Activated CD8-positive, alpha-beta T cell treated with anti-CD3 and anti-CD28 coated beads, Interleukin-2, amount 10 ng/mL, durations not matched to agents 7 days and 5 days (primary cell): ENCODE data around the gene ASXL1. TPM values are rescaled to one million over a fixed set of nuclear protein-coding genes. Genes with fewer than 3 reads are reported as not detected.
"Not testable (repeated sequence)": the region's sequence is repeated elsewhere in the genome, so short reads cannot be mapped to it uniquely, and the experiment has no call there.

Source experiments
- ATAC-seq: fragments of 150-1000 bp; cut with Tn5 transposase; one replicate; pipeline ENCODE4 v1.10.0; 2021; ENCODE audit warnings: moderate library complexity
- CTCF ChIA-PET: fragments of 350-600 bp; sonication (Branson Sonifier 250); formaldehyde crosslinking; loops from one replicate; lab custom pipeline; 2021; ENCODE audit warnings: antibody characterized with exemption; lab: Charles Lee
- POLR2A ChIA-PET: fragments of 350-600 bp; sonication (Branson Sonifier 250); formaldehyde crosslinking; loops from one replicate; lab custom pipeline; 2021; ENCODE audit warnings: antibody characterized with exemption; lab: Charles Lee
- DNase-seq: peaks from one replicate; pipeline ENCODE4 v3.0.0-alpha.2; 2020
- H3K27ac Mint-ChIP-seq: one replicate; pipeline ENCODE4 v1.8.0; 2021; ENCODE audit warnings: mild to moderate bottlenecking, mixed read lengths
- H3K27me3 Mint-ChIP-seq: one replicate; pipeline ENCODE4 v1.8.0; 2021; ENCODE audit warnings: low read depth, mixed read lengths
- H3K36me3 Mint-ChIP-seq: one replicate; pipeline ENCODE4 v1.8.0; 2021; ENCODE audit warnings: low read depth, mixed read lengths
- H3K4me1 Mint-ChIP-seq: one replicate; pipeline ENCODE4 v1.8.0; 2021; ENCODE audit warnings: low read depth, mixed read lengths
- H3K4me3 Mint-ChIP-seq: one replicate; pipeline ENCODE4 v1.8.0; 2021; ENCODE audit warnings: mild to moderate bottlenecking, mixed read lengths
- H3K9me3 Mint-ChIP-seq: one replicate; pipeline ENCODE4 v1.8.0; 2022; ENCODE audit warnings: mixed read lengths; ENCODE audit not compliant: insufficient read depth
- total RNA-seq, 2 experiments: library from RNA; stranded (reverse); gene quantifications; one replicate each; pipeline ENCODE4 v1.2.3, GENCODE V29; 2021

Gene ASXL1
- total RNA-seq = 10 to 100 TPM; 91.7 to 97.4 TPM

DNA sequence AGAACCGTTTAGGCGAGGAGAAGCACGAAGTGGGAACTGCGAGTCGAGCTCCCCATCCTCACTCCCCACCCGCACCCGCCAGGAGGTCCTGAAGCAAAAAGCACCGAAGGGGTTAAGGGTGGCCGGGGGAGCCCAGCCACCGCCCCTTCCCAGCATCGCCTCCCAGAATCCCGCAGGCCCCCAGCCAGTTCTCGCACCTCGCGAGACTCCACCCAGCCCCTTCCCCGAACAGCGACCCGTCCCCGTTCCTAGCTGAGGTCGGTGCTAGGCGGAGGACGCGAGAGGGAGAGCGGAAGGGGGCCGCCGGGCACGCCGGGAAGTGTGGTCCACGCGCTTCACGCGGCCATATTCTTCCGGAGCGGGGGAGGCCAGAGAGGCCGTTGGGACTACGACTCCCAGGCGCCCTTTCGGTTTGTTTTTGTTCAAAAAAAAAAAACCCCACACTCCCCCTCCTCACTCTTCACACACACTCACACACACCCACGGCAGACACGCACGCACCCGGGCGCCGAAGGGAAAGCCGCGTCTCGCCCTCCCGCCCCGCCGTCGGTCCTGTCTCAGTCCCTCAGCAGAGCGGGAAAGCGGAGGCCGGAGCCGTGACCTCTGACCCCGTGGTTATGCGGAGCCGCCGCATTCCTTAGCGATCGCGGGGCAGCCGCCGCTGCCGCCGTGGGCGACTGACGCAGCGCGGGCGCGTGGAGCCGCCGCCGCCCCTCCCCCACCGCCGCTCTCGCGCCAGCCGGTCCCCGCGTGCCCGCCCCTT is at the start of gene ASXL1:
Gene ASXL1, plus strand, starts transcription at position 463 of the 763 bp plus-strand sequence. CDS start 445 bp downstream, outside the sequence.
- POLR2A ChIA-PET = interaction anchor here (0.6 to 3.6 kb wide), 14 partner anchors 9 to 248 kb away, joined by 3 to 11 read pairs (median 4); partner anchors contain the start of gene TM9SF4
- peaks cover 13% of the 10 kb centered on the region for H3K36me3 Mint-ChIP-seq
- no peaks in the 10 kb centered on the region for H3K9me3 Mint-ChIP-seq
- CTCF ChIA-PET = interaction anchor here (1.0 to 2.1 kb wide), 3 partner anchors 56 to 127 kb away, joined by 3 to 5 read pairs (median 4); no protein-coding TSS in a partner anchor
- peak; percentile 95 for ATAC-seq
- DNase-seq = peak; percentile 96
- no peaks in the 10 kb centered on the region for H3K27me3 Mint-ChIP-seq
- H3K4me3 Mint-ChIP-seq = peak within 1 kb of the TSS; percentile 98
- peak within 1 kb of the TSS; percentile 100 for H3K27ac Mint-ChIP-seq
- H3K4me1 Mint-ChIP-seq = peaks cover 58% of the 10 kb centered on the region

DNA sequence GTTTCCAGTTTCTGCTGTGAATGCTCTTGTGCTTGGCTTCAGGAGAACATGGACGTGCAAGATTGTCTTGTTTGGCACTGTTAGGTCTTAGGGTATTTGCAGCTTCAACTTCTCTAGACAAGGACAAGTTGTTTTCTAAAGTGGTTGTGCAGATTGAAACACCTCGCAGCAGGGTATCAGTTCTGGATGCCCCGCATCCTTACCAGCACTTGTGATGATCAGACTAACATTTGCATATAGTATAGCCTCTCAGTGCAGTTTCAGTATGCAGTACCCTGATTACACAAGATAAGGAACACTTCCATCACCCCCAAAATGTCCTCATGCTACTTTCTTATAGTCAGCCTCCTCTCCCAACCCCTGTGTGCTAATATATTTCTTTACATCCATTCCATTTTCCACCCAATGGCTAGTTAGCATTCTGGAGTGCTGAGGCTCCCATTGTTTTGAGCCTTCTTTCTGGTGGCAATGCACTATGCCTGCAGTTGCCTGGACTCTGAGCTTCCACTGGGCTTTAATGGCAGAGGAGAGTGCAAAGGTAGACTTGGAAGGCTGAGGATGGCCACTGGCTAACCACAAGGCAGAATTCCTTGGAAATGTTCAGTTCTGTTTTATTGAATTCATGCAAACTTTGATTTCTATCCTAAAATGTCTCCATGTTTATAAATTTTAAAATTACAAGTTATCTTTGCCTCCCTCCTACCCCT is 45.3 kb upstream of the ASXL1 start:
- CTCF ChIA-PET = no interaction called here
- Mint-ChIP-seq H3K27me3 (no peaks in the 10 kb centered on the region), H3K4me1 (no peaks in the 10 kb centered on the region), H3K9me3 (no peaks in the 10 kb centered on the region), H3K27ac (no peak overlapping the region), H3K4me3 (no peak overlapping the region), H3K36me3 (peaks cover 54% of the 10 kb centered on the region)
- no peak for ATAC-seq
- DNase-seq = no peak
- POLR2A ChIA-PET = no interaction called here

GRCh38 chr20:32314768-32315167 is 43.4 kb upstream of the ASXL1 start:
- H3K4me3 Mint-ChIP-seq = no peak overlapping the region
- H3K27me3 Mint-ChIP-seq = no peaks in the 10 kb centered on the region
- peaks cover 62% of the 10 kb centered on the region for H3K36me3 Mint-ChIP-seq
- ChIA-PET POLR2A (no interaction called here), CTCF (no interaction called here)
- no peak overlapping the region for H3K27ac Mint-ChIP-seq
- H3K4me1 Mint-ChIP-seq = no peaks in the 10 kb centered on the region
- ATAC-seq (no peak), DNase-seq (no peak)
- no peaks in the 10 kb centered on the region for H3K9me3 Mint-ChIP-seq

DNA sequence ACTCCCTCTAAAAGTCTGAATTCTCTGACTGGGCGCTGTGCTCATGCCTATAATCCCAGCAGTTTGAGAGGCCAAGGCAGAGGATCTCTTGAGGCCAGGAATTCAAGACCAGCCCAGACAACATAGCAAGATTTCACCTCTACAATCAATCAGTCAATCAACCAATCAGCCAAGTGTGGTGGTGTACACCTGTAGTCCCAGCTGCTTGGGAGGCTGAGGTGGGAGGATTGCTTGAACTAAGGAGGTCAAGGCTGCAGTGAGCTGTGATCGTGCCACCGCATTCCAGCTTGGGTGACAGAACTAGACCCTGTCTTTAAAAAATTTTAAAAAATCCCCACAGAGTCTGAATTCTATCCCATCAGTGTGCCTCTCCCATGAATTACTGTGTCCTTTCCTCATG is 42.7 kb upstream of the ASXL1 start:
- H3K4me3 Mint-ChIP-seq = no peak overlapping the region
- H3K4me1 Mint-ChIP-seq = no peaks in the 10 kb centered on the region
- H3K36me3 Mint-ChIP-seq = peaks cover 57% of the 10 kb centered on the region
- ChIA-PET POLR2A (interaction anchor here (1.1 kb wide), 1 partner anchor 15 kb away, joined by 4 read pairs; no protein-coding TSS in a partner anchor), CTCF (no interaction called here)
- ATAC-seq (no peak), DNase-seq (no peak)
- H3K27ac Mint-ChIP-seq = no peak overlapping the region
- no peaks in the 10 kb centered on the region for H3K27me3 Mint-ChIP-seq
- H3K9me3 Mint-ChIP-seq = no peaks in the 10 kb centered on the region

DNA sequence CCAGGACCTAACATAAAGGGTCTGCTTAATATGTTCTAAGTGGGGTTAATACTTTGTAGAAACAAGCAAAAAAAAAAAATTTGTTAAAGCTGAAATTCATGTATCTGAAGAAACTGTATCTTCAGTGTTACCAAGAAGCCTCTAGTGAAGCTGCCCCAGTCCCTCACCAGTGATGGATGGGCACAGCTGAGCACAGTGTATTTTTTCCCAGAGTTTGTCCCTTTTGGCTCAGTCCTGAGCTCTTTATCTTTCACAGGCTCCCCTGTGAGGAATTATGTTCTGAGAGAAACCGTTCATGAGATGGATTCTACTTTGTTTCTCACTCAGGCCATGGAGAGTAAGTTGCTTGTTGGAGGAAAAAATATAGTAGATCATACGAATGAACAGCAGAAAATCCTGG is 42.2 kb upstream of the ASXL1 start:
- Mint-ChIP-seq H3K4me3 (no peak overlapping the region), H3K36me3 (peaks cover 57% of the 10 kb centered on the region), H3K4me1 (no peaks in the 10 kb centered on the region), H3K9me3 (no peaks in the 10 kb centered on the region), H3K27me3 (no peaks in the 10 kb centered on the region), H3K27ac (no peak overlapping the region)
- DNase-seq (no peak), ATAC-seq (no peak)
- ChIA-PET CTCF (interaction anchor here (0.6 to 1.0 kb wide), 3 partner anchors 31 to 112 kb away, joined by 3 to 4 read pairs (median 3); no protein-coding TSS in a partner anchor), POLR2A (interaction anchor here (0.6 to 1.1 kb wide), 2 partner anchors 16 to 32 kb away, joined by 4 to 5 read pairs; no protein-coding TSS in a partner anchor)

GRCh38 chr20:32316667-32317066 is 41.5 kb upstream of the ASXL1 start:
- POLR2A ChIA-PET = interaction anchor here (1.2 kb wide), 1 partner anchor 30 kb away, joined by 4 read pairs; no protein-coding TSS in a partner anchor
- no peaks in the 10 kb centered on the region for H3K9me3 Mint-ChIP-seq
- H3K4me3 Mint-ChIP-seq = no peak overlapping the region
- CTCF ChIA-PET = interaction anchor here (1.0 kb wide), 2 partner anchors 32 to 113 kb away, joined by 3 read pairs; no protein-coding TSS in a partner anchor
- no peaks in the 10 kb centered on the region for H3K27me3 Mint-ChIP-seq
- H3K36me3 Mint-ChIP-seq = peaks cover 59% of the 10 kb centered on the region
- no peaks in the 10 kb centered on the region for H3K4me1 Mint-ChIP-seq
- DNase-seq (no peak), ATAC-seq (no peak)
- H3K27ac Mint-ChIP-seq = no peak overlapping the region

DNA sequence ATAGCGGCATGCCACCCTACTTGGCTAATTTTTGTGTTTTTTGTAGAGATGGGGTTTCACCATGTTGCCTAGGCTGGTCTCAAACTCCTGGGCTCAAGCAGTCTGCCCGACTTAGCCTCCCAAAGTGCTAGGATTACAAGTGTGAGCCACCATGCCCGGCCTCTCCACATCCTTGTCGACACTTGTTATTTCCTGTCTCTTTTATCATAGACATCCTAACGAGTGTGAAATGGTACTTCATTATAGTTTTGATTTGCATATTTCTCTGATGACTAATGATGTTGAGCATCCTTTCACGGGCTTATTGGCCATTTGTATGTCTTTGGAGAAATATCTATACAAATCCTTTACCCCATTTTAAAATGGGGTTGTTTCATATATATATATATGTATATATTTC is 39.0 kb upstream of the ASXL1 start:
- H3K27ac Mint-ChIP-seq = no peak overlapping the region
- POLR2A ChIA-PET = no interaction called here
- peaks cover 48% of the 10 kb centered on the region for H3K36me3 Mint-ChIP-seq

GRCh38 chr20:32320305-32320704 is 37.8 kb upstream of the ASXL1 start:
- DNase-seq (no peak), ATAC-seq (no peak)
- no peak overlapping the region for H3K27ac Mint-ChIP-seq
- H3K9me3 Mint-ChIP-seq = no peaks in the 10 kb centered on the region
- CTCF ChIA-PET = no interaction called here
- no peak overlapping the region for H3K4me3 Mint-ChIP-seq
- H3K36me3 Mint-ChIP-seq = peaks cover 45% of the 10 kb centered on the region
- no peaks in the 10 kb centered on the region for H3K27me3 Mint-ChIP-seq
- H3K4me1 Mint-ChIP-seq = no peaks in the 10 kb centered on the region
- POLR2A ChIA-PET = interaction anchor here (1.5 kb wide), 1 partner anchor 37 kb away, joined by 3 read pairs; the partner anchor contains the start of gene ASXL1

More for the DNA sequence above, 39.0 kb upstream of the ASXL1 start:
- Mint-ChIP-seq H3K4me3 (no peak overlapping the region), H3K4me1 (no peaks in the 10 kb centered on the region), H3K27me3 (no peaks in the 10 kb centered on the region), H3K9me3 (no peaks in the 10 kb centered on the region)
- ATAC-seq (no peak), DNase-seq (no peak)
- CTCF ChIA-PET = no interaction called here

- Mint-ChIP-seq H3K9me3 (no peaks in the 10 kb centered on the region), H3K27ac (no peak overlapping the region), H3K27me3 (no peaks in the 10 kb centered on the region), H3K4me1 (no peaks in the 10 kb centered on the region), H3K36me3 (peaks cover 37% of the 10 kb centered on the region), H3K4me3 (no peak overlapping the region)
- ATAC-seq (peak; percentile 14), DNase-seq (no peak)
- ChIA-PET POLR2A (interaction anchor here (1.5 kb wide), 1 partner anchor 36 kb away, joined by 3 read pairs; the partner anchor contains the start of gene ASXL1), CTCF (no interaction called here)
These were observed 36.7 kb upstream of the ASXL1 start for GRCh38 chr20:32321390-32321789.

DNA sequence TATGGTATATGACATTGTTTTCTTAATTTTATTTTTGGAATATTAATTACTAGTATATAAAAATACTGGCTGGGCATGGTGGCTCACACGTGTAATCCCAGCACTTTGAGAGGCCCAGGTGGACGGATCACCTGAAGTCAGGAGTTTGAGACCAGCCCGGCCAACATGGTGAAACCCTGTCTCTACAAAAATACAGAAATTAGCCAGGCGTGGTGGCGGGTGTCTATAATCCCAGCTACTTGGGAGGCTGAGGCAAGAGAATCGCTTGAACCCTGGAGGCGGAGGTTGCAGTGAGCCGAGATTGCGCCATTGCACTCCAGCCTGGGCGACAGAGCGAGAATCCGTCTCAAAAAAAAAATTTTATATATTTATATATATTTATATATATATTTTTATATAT is 35.9 kb upstream of the ASXL1 start:
- H3K27me3 Mint-ChIP-seq, POLR2A ChIA-PET, H3K27ac Mint-ChIP-seq, H3K4me3 Mint-ChIP-seq, CTCF ChIA-PET, H3K9me3 Mint-ChIP-seq, DNase-seq, ATAC-seq, H3K4me1 Mint-ChIP-seq: not testable (repeated sequence)
- peaks cover 38% of the 10 kb centered on the region for H3K36me3 Mint-ChIP-seq

DNA sequence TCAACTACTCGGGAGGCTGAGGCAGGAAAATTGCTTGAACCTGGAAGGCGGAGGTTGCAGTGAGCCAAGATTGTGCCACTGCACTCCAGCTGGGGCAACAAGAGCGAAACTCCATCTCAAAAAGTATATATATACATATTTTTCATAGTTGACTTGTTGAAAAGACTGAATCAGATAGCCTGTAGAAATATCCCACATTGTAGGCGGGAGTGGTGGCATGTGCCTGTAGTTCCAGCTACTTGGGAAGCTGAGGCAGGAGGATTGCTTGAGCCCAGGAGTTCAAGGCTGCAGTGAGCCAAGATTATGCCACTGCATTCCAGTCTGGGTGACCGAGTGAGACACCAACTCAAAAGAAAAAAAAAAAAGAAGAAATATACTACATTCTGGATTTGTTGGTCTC is 34.4 kb upstream of the ASXL1 start:
- H3K9me3 Mint-ChIP-seq, H3K27me3 Mint-ChIP-seq, H3K4me3 Mint-ChIP-seq, H3K4me1 Mint-ChIP-seq, DNase-seq, H3K27ac Mint-ChIP-seq, ATAC-seq: not testable (repeated sequence)
- CTCF ChIA-PET = interaction anchor here (1.0 kb wide), 1 partner anchor 10 kb away, joined by 3 read pairs; no protein-coding TSS in a partner anchor
- peaks cover 36% of the 10 kb centered on the region for H3K36me3 Mint-ChIP-seq
- POLR2A ChIA-PET = interaction anchor here (0.6 kb wide), 1 partner anchor 38 kb away, joined by 4 read pairs; no protein-coding TSS in a partner anchor
